NB4 (cell line): ENCODE measurements around the gene SLC25A47.

Experiments used
- CTCF ChIP-seq: IDR thresholded peaks from one replicate; pipeline ENCODE4 v1.5.1; 2012; ENCODE audit warnings: low read depth, low read length
- POLR2A ChIP-seq: IDR thresholded peaks from 2 replicates; pipeline ENCODE4 v1.6.1; 2011; ENCODE audit warnings: mild to moderate bottlenecking; ENCODE audit not compliant: insufficient read length; ENCODE audit errors: extremely low read depth

- TF ChIP-seq CTCF (no peak), POLR2A (no peak)
Measured at GRCh38 chr14:100369019-100369418, 45.9 kb downstream of the SLC25A47 start.
